ENCODE measurements around the gene ZC3H15.

ZC3H15 gene

DNA sequence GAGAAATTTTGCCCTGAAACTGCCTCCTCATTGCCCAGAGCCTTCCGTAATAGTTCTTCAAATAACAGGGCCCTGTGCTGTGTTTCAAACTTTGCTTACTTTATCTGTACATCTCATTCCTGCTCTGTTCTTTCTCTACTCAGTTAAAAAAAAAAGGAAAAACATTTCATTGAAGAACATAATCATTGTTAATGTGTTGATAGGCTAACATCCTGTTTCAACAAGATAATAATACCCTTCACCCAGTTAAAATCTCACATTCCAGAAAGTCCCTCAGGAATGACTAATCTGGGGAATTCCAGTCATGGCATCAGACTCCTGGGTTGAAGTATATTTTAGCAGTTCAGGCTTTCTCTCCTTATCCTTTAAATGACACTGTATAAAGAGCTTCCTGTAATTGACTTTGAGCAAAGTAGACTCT lies 58.2 kb downstream of the ZC3H15 start:
- TF ChIP-seq, protein P1, sequence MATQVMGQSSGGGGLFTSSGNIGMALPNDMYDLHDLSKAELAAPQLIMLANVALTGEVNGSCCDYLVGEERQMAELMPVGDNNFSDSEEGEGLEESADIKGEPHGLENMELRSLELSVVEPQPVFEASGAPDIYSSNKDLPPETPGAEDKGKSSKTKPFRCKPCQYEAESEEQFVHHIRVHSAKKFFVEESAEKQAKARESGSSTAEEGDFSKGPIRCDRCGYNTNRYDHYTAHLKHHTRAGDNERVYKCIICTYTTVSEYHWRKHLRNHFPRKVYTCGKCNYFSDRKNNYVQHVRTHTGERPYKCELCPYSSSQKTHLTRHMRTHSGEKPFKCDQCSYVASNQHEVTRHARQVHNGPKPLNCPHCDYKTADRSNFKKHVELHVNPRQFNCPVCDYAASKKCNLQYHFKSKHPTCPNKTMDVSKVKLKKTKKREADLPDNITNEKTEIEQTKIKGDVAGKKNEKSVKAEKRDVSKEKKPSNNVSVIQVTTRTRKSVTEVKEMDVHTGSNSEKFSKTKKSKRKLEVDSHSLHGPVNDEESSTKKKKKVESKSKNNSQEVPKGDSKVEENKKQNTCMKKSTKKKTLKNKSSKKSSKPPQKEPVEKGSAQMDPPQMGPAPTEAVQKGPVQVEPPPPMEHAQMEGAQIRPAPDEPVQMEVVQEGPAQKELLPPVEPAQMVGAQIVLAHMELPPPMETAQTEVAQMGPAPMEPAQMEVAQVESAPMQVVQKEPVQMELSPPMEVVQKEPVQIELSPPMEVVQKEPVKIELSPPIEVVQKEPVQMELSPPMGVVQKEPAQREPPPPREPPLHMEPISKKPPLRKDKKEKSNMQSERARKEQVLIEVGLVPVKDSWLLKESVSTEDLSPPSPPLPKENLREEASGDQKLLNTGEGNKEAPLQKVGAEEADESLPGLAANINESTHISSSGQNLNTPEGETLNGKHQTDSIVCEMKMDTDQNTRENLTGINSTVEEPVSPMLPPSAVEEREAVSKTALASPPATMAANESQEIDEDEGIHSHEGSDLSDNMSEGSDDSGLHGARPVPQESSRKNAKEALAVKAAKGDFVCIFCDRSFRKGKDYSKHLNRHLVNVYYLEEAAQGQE (IDR thresholded peaks at IDR 0.05; ENCODE audit: insufficient replicate concordance, low read depth), result no peak
- TF ChIP-seq CTCF (IDR thresholded peaks at IDR 0.05; ENCODE audit: insufficient read depth, low read length), result no peak
- no peak for TF ChIP-seq GABPA (IDR thresholded peaks at IDR 0.05; ENCODE audit: low read depth)
- TF ChIP-seq POLR2AphosphoS5 (IDR thresholded peaks at IDR 0.05; ENCODE audit: low read depth), result no peak
- no peak for TF ChIP-seq SPI1 (IDR thresholded peaks at IDR 0.05; ENCODE audit: borderline replicate concordance, low read depth)
- Histone ChIP-seq H3K4me3 (replicated peaks; ENCODE audit: insufficient read depth, low read length) (no peak overlapping the region), H3K27ac (replicated peaks) (no peak overlapping the region), H3K27me3 (ENCODE audit: insufficient read depth, poor library complexity, severe bottlenecking) (peaks cover 4% of the 10 kb centered on the region)
- no peak for DNase-seq (ENCODE audit: low read depth in 1 of 2, low spot score in 1 of 2)

- DNase-seq (ENCODE audit: low read depth in 1 of 2, low spot score in 1 of 2), result no peak
Observed at GRCh38 chr2:186546846-186547245, 60.8 kb downstream of the ZC3H15 start.

DNA sequence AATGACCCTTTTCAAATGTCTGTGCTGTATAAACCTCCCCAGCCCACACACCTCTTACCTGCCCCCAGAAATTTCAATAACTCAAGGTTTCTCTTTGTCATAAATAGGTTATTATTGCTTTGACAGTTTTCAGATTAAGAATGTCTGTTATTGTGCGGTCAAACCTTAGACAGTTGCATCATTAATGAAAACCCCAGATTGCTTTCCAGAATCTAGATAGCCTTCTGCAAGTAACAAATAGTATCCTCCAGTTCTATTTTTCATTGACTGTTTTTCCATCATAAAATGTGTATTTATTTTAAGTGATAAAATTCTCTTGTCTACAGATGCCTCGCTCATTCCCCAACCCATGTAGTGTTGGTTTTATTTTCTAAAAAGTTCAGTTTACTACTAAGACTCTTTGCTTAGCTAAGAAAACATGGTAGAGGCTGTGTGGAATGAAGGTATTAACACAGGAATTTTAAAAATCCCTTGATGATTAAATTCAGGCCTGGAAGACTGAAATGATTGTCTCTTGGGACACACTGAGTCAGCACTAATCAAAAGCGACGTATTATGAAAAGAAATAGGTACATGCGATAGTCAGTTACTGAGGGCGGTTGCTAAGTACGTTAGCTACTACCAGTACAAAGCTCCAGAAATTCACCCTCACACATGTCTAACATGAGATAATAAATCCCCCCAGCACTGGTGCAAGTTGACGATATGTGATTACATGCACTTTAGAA lies 65.4 kb downstream of the ZC3H15 start:
- Histone ChIP-seq H3K27me3 (ENCODE audit: insufficient read depth, poor library complexity, severe bottlenecking) (no peaks in the 10 kb centered on the region), H3K27ac (replicated peaks) (no peak overlapping the region)
- TF ChIP-seq SPI1 (IDR thresholded peaks at IDR 0.05; ENCODE audit: borderline replicate concordance, low read depth) (no peak), POLR2AphosphoS5 (IDR thresholded peaks at IDR 0.05; ENCODE audit: low read depth) (no peak), GABPA (IDR thresholded peaks at IDR 0.05; ENCODE audit: low read depth) (no peak), CTCF (IDR thresholded peaks at IDR 0.05; ENCODE audit: insufficient read depth, low read length) (no peak)
- TF ChIP-seq, protein P1 (IDR thresholded peaks at IDR 0.05; ENCODE audit: insufficient replicate concordance, low read depth), result no peak

More at GRCh38 chr2:186546846-186547245, 60.8 kb downstream of the ZC3H15 start:
- Histone ChIP-seq H3K4me3 (replicated peaks; ENCODE audit: insufficient read depth, low read length) (no peak overlapping the region), H3K27me3 (ENCODE audit: insufficient read depth, poor library complexity, severe bottlenecking) (peaks cover 4% of the 10 kb centered on the region), H3K27ac (replicated peaks) (no peak overlapping the region)
- no peak for TF ChIP-seq GABPA (IDR thresholded peaks at IDR 0.05; ENCODE audit: low read depth)
- TF ChIP-seq POLR2AphosphoS5 (IDR thresholded peaks at IDR 0.05; ENCODE audit: low read depth), result no peak
- TF ChIP-seq SPI1 (IDR thresholded peaks at IDR 0.05; ENCODE audit: borderline replicate concordance, low read depth), result no peak
- TF ChIP-seq, protein P1 (IDR thresholded peaks at IDR 0.05; ENCODE audit: insufficient replicate concordance, low read depth), result no peak
- no peak for TF ChIP-seq CTCF (IDR thresholded peaks at IDR 0.05; ENCODE audit: insufficient read depth, low read length)

More for the DNA sequence above, 65.4 kb downstream of the ZC3H15 start:
- no peak overlapping the region for H3K4me3 ChIP-seq (replicated peaks; ENCODE audit: insufficient read depth, low read length)
- no peak for DNase-seq (ENCODE audit: low read depth in 1 of 2, low spot score in 1 of 2)

Measured in HL-60 (cell line).